ENCODE measurements around the gene GSTM4. TPM values are rescaled to one million over a fixed set of nuclear protein-coding genes. Genes with fewer than 3 reads are reported as not detected.

Gene GSTM4
- total and polyA plus RNA-seq, 4 donors = 12.2 to 42.8 (median 30.9) TPM

DNA sequence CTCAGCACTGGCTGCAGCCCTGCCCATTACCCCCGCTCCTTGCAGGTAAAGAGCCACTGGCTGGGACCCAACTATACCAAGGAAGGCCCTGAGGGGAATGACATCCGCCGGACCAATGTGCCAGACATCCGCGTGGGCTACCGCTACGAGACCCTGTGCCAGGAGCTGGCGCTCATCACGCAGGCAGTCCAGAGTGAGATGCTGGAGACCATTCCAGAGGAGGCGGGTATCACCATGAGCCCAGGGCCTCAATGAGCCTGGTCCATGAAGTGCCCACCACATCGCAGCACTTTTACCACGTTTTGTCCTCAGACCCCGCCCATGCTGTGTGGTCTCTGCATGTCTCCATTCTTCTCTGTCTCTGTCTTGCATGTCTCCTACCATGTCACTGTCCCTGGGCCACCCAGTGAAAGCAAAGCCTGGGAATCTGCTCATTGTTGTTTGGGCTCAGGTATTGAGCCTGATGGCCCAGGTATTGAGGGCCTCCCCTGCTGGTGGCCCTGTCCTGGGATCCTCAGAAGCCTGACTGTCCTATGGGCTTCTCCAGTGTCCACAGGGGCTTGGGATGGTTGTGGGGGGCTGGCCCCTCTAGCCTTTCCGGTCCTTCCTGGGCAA, 24.9 kb upstream of the GSTM4 start (continued):
- TF ChIP-seq TAF1 (conservative IDR thresholded peaks at IDR 0.05) = no peak
- TF ChIP-seq RAD21 (IDR thresholded peaks at IDR 0.05) = no peak

DNA sequence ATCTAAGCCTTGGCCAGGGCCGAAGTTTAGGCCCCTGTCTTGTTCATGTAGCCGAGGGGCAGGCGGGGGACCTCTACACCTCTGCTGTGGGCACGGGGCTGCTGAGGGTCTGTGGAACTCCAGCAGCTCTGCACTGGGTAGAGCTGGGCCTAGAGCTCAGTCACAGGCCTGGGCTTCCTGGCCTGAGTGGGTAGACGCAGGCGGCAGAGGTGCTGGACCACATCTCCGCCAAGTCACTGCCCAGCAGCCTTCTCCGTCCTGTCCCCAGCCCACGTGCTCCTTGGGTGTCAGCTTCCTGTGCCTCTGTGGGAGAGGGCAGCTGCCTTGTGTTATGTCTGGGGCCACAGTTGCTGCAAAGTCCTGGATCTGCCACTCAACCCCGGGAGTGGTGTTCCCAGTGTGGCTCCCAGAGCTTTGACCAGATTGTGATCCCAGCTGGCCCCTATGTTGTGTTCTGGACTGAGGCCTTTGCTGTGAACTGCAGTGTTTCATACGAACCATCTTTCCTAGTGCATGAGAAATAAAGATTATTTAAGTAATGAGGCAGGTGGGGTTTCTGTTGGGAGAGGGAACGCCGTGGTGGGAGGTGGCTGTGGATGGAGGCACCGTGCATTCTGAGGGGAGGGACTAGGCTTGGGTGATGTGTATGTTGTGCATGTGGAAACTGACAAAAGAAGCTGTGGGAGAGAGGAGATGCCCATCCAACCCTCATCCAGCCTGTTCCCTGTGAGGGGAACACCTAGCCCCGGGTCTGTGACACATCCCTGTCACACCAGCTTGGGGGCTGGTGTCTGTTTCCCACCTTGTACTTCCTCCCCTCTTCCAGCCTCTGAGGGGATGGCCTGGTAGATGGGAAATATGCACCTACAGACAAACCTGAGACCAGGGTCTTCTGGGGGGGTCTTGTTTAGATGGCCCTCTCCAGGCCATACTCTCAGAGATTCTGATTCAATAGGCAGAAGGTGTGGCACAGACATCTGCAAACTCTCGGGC, 24.1 kb upstream of the GSTM4 start:
- Histone ChIP-seq H3K9ac (ENCODE audit: low read depth in 1 of 2, low read length in 2 of 2) (no peak overlapping the region), H3K9me3 (ENCODE audit: control insufficient read depth in 4 of 4, low read length in 3 of 4) (no peaks in the 10 kb centered on the region), H3K27me3 (ENCODE audit: control insufficient read depth in 4 of 4, insufficient read depth in 4 of 4, low read length in 3 of 4) (no peaks in the 10 kb centered on the region), H3K4me3 (ENCODE audit: low read depth in 1 of 3, low read length in 3 of 3) (no peak overlapping the region), H3K27ac (ENCODE audit: low read depth in 1 of 2, low read length in 2 of 2) (no peak overlapping the region), H3K4me1 (ENCODE audit: control insufficient read depth in 4 of 4, insufficient read depth in 4 of 4, low read length in 3 of 4) (peaks cover 0 to 9% (median 4%) of the 10 kb centered on the region in 4 donors), H3K36me3 (ENCODE audit: control insufficient read depth in 4 of 4, insufficient read depth in 3 of 4, low read depth in 1 of 4, low read length in 3 of 4) (peaks cover 14 to 51% (median 23%) of the 10 kb centered on the region in 4 donors)
- TF ChIP-seq EGR1 (IDR thresholded peaks at IDR 0.05; ENCODE audit: low read depth in 2 of 2) (no peak), HNF4G (IDR thresholded peaks at IDR 0.05) (no peak), RAD21 (IDR thresholded peaks at IDR 0.05) (no peak), FOXA2 (IDR thresholded peaks at IDR 0.05) (no peak), GABPA (IDR thresholded peaks at IDR 0.05 in 1 of 2, conservative IDR thresholded peaks at IDR 0.05 in 1 of 2) (no peak), SP1 (IDR thresholded peaks at IDR 0.05) (no peak), JUND (IDR thresholded peaks at IDR 0.05) (no peak), TAF1 (conservative IDR thresholded peaks at IDR 0.05) (no peak), NR2F2 (IDR thresholded peaks at IDR 0.05) (no peak)
- TF ChIP-seq, protein P1, sequence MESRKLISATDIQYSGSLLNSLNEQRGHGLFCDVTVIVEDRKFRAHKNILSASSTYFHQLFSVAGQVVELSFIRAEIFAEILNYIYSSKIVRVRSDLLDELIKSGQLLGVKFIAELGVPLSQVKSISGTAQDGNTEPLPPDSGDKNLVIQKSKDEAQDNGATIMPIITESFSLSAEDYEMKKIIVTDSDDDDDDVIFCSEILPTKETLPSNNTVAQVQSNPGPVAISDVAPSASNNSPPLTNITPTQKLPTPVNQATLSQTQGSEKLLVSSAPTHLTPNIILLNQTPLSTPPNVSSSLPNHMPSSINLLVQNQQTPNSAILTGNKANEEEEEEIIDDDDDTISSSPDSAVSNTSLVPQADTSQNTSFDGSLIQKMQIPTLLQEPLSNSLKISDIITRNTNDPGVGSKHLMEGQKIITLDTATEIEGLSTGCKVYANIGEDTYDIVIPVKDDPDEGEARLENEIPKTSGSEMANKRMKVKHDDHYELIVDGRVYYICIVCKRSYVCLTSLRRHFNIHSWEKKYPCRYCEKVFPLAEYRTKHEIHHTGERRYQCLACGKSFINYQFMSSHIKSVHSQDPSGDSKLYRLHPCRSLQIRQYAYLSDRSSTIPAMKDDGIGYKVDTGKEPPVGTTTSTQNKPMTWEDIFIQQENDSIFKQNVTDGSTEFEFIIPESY (IDR thresholded peaks at IDR 0.05) = no peak
- TF ChIP-seq, protein P2, sequence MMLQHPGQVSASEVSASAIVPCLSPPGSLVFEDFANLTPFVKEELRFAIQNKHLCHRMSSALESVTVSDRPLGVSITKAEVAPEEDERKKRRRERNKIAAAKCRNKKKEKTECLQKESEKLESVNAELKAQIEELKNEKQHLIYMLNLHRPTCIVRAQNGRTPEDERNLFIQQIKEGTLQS (IDR thresholded peaks at IDR 0.05) = no peak
- 92% methylated on average over 16 of the region's 16 CpGs for WGBS
- DNase-seq (ENCODE audit: low spot score) = no peak

DNA sequence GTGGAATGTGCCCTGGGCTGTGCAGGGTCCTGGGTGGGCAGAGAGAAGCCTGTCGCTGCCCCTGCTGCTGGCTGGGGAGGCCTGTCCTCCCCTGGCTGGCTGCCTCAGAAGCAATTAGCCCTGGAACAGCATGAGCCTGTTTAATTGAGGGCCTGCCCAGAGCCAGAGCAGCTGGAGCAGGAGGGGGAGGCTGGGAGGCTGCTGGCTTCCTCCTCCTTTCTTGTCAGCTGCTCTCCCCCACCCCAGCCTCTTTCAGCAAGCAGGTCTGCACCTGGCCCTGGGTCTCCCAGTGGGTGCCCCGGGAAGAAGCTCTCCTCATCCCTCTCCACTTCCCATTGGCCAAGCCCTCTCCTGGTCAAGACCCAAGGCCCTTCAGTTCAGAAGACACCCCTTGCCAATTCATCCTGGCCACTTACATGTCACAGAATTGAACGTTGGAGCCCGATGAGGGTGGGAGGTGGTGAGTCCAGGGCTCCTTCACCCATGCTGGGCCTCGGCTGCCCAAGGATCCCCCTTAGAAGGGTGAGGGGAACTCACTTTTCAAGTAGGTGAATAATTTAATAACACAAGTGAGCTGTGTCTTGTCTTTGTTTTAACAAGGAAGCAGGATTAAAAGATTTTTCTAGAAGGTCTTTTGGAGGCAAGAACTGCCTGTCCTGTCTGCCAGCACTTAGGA, 23.1 kb upstream of the GSTM4 start:
- Histone ChIP-seq H3K27ac (ENCODE audit: low read depth in 1 of 2, low read length in 2 of 2) (no peak overlapping the region), H3K9me3 (ENCODE audit: control insufficient read depth in 4 of 4, low read length in 3 of 4) (no peaks in the 10 kb centered on the region), H3K9ac (ENCODE audit: low read depth in 1 of 2, low read length in 2 of 2) (no peak overlapping the region), H3K36me3 (ENCODE audit: control insufficient read depth in 4 of 4, insufficient read depth in 3 of 4, low read depth in 1 of 4, low read length in 3 of 4) (peaks cover 7 to 41% (median 17%) of the 10 kb centered on the region in 4 donors), H3K4me1 (ENCODE audit: control insufficient read depth in 4 of 4, insufficient read depth in 4 of 4, low read length in 3 of 4) (peaks cover 0 to 9% (median 4%) of the 10 kb centered on the region in 4 donors), H3K27me3 (ENCODE audit: control insufficient read depth in 4 of 4, insufficient read depth in 4 of 4, low read length in 3 of 4) (no peaks in the 10 kb centered on the region), H3K4me3 (ENCODE audit: low read depth in 1 of 3, low read length in 3 of 3) (no peak overlapping the region)
- WGBS = 76% methylated on average over 5 of the region's 5 CpGs
- DNase-seq (ENCODE audit: low spot score) = no peak
- no peak for TF ChIP-seq FOXA1 (IDR thresholded peaks at IDR 0.05)
- TF ChIP-seq, protein P3, sequence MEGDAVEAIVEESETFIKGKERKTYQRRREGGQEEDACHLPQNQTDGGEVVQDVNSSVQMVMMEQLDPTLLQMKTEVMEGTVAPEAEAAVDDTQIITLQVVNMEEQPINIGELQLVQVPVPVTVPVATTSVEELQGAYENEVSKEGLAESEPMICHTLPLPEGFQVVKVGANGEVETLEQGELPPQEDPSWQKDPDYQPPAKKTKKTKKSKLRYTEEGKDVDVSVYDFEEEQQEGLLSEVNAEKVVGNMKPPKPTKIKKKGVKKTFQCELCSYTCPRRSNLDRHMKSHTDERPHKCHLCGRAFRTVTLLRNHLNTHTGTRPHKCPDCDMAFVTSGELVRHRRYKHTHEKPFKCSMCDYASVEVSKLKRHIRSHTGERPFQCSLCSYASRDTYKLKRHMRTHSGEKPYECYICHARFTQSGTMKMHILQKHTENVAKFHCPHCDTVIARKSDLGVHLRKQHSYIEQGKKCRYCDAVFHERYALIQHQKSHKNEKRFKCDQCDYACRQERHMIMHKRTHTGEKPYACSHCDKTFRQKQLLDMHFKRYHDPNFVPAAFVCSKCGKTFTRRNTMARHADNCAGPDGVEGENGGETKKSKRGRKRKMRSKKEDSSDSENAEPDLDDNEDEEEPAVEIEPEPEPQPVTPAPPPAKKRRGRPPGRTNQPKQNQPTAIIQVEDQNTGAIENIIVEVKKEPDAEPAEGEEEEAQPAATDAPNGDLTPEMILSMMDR (IDR thresholded peaks at IDR 0.05; ENCODE audit: low read depth, low read length, missing input control) = no peak
- TF ChIP-seq HNF4G (IDR thresholded peaks at IDR 0.05) = no peak
- TF ChIP-seq, protein P4, sequence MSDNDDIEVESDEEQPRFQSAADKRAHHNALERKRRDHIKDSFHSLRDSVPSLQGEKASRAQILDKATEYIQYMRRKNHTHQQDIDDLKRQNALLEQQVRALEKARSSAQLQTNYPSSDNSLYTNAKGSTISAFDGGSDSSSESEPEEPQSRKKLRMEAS (IDR thresholded peaks at IDR 0.05) = no peak
- TF ChIP-seq, protein P1 (IDR thresholded peaks at IDR 0.05) = no peak
- no peak for TF ChIP-seq NR2F2 (IDR thresholded peaks at IDR 0.05)
- no peak for TF ChIP-seq TAF1 (conservative IDR thresholded peaks at IDR 0.05)
- no peak for TF ChIP-seq EGR1 (IDR thresholded peaks at IDR 0.05; ENCODE audit: low read depth in 2 of 2)
- no peak for TF ChIP-seq JUND (IDR thresholded peaks at IDR 0.05)
- TF ChIP-seq GABPA (IDR thresholded peaks at IDR 0.05 in 1 of 2, conservative IDR thresholded peaks at IDR 0.05 in 1 of 2) = no peak
- TF ChIP-seq, protein P2 (IDR thresholded peaks at IDR 0.05) = no peak
- no peak for TF ChIP-seq YY1 (IDR thresholded peaks at IDR 0.05)
- TF ChIP-seq FOXA2 (IDR thresholded peaks at IDR 0.05) = no peak
- no peak for TF ChIP-seq RAD21 (IDR thresholded peaks at IDR 0.05)
- TF ChIP-seq HNF4A (conservative IDR thresholded peaks at IDR 0.05) = no peak
- no peak for TF ChIP-seq RXRA (IDR thresholded peaks at IDR 0.05)
